ENCODE data around the gene ATP13A3.

- no peak for TF ChIP-seq POLR2A (IDR thresholded peaks at IDR 0.05; ENCODE audit: low read length)
- TF ChIP-seq GATA1 (IDR thresholded peaks at IDR 0.05; ENCODE audit: low read depth, low read length): no peak
Observed at GRCh38 chr3:194462936-194463335, 23.9 kb downstream of the ATP13A3 start.
